Measurements from ENCODE around the gene MSX2.

The MSX2 gene

GRCh38 chr5:174769005-174769404 lies 44.6 kb downstream of the MSX2 start:
- H3K4me3 ChIP-seq (ENCODE audit: low read depth, low read length): no peak overlapping the region
- TF ChIP-seq MAX (IDR thresholded peaks at IDR 0.05; ENCODE audit: low read depth, low read length): no peak
- TF ChIP-seq CTCF (IDR thresholded peaks at IDR 0.05; ENCODE audit: low read depth, low read length): no peak
- no peak for TF ChIP-seq POLR2A (IDR thresholded peaks at IDR 0.05; ENCODE audit: extremely low read depth, insufficient read length)
- no peak for TF ChIP-seq MYC (IDR thresholded peaks at IDR 0.05; ENCODE audit: low read depth, low read length)
- no peak for DNase-seq (ENCODE audit: low read depth)

GRCh38 chr5:174773371-174773770 lies 49.0 kb downstream of the MSX2 start:
- no peak for TF ChIP-seq POLR2A (IDR thresholded peaks at IDR 0.05; ENCODE audit: extremely low read depth, insufficient read length)
- no peak for TF ChIP-seq MAX (IDR thresholded peaks at IDR 0.05; ENCODE audit: low read depth, low read length)
- no peak for TF ChIP-seq CTCF (IDR thresholded peaks at IDR 0.05; ENCODE audit: low read depth, low read length)
- no peak for TF ChIP-seq MYC (IDR thresholded peaks at IDR 0.05; ENCODE audit: low read depth, low read length)
- DNase-seq (ENCODE audit: low read depth): no peak
- H3K4me3 ChIP-seq (ENCODE audit: low read depth, low read length): no peak overlapping the region

GRCh38 chr5:174775081-174775480 lies 50.7 kb downstream of the MSX2 start:
- DNase-seq (ENCODE audit: low read depth): no peak
- no peak overlapping the region for H3K4me3 ChIP-seq (ENCODE audit: low read depth, low read length)
- no peak for TF ChIP-seq POLR2A (IDR thresholded peaks at IDR 0.05; ENCODE audit: extremely low read depth, insufficient read length)
- no peak for TF ChIP-seq MYC (IDR thresholded peaks at IDR 0.05; ENCODE audit: low read depth, low read length)
- TF ChIP-seq CTCF (IDR thresholded peaks at IDR 0.05; ENCODE audit: low read depth, low read length): no peak
- no peak for TF ChIP-seq MAX (IDR thresholded peaks at IDR 0.05; ENCODE audit: low read depth, low read length)

GRCh38 chr5:174777111-174777510 lies 52.7 kb downstream of the MSX2 start:
- no peak for DNase-seq (ENCODE audit: low read depth)
- no peak for TF ChIP-seq MAX (IDR thresholded peaks at IDR 0.05; ENCODE audit: low read depth, low read length)
- TF ChIP-seq POLR2A (IDR thresholded peaks at IDR 0.05; ENCODE audit: extremely low read depth, insufficient read length): no peak
- TF ChIP-seq MYC (IDR thresholded peaks at IDR 0.05; ENCODE audit: low read depth, low read length): no peak
- no peak overlapping the region for H3K4me3 ChIP-seq (ENCODE audit: low read depth, low read length)

- TF ChIP-seq MYC (IDR thresholded peaks at IDR 0.05; ENCODE audit: low read depth, low read length) (no peak), CTCF (IDR thresholded peaks at IDR 0.05; ENCODE audit: low read depth, low read length) (no peak), POLR2A (IDR thresholded peaks at IDR 0.05; ENCODE audit: extremely low read depth, insufficient read length) (no peak), MAX (IDR thresholded peaks at IDR 0.05; ENCODE audit: low read depth, low read length) (no peak)
- no peak overlapping the region for H3K4me3 ChIP-seq (ENCODE audit: low read depth, low read length)
- no peak for DNase-seq (ENCODE audit: low read depth)
Observed at GRCh38 chr5:174777583-174777982, 53.2 kb downstream of the MSX2 start.

Measured in NB4 (cell line).